ENCODE measurements around the gene TTC9.

- no peak for TF ChIP-seq POLR2A (IDR thresholded peaks at IDR 0.05)
- TF ChIP-seq, protein P1, sequence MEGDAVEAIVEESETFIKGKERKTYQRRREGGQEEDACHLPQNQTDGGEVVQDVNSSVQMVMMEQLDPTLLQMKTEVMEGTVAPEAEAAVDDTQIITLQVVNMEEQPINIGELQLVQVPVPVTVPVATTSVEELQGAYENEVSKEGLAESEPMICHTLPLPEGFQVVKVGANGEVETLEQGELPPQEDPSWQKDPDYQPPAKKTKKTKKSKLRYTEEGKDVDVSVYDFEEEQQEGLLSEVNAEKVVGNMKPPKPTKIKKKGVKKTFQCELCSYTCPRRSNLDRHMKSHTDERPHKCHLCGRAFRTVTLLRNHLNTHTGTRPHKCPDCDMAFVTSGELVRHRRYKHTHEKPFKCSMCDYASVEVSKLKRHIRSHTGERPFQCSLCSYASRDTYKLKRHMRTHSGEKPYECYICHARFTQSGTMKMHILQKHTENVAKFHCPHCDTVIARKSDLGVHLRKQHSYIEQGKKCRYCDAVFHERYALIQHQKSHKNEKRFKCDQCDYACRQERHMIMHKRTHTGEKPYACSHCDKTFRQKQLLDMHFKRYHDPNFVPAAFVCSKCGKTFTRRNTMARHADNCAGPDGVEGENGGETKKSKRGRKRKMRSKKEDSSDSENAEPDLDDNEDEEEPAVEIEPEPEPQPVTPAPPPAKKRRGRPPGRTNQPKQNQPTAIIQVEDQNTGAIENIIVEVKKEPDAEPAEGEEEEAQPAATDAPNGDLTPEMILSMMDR (IDR thresholded peaks at IDR 0.05) = no peak
- no peak for TF ChIP-seq EP300 (IDR thresholded peaks at IDR 0.05; ENCODE audit: low read depth)
- TF ChIP-seq POLR2AphosphoS5 (IDR thresholded peaks at IDR 0.05) = no peak
These were observed 44.0 kb upstream of the TTC9 start for GRCh38 chr14:70597731-70598130.

Measured in transverse colon (tissue), 4 donors.